ENCODE measurements around the gene PEX10.

GRCh38 chr1:2384130-2384860 lies 28.1 kb downstream of the PEX10 start:
- TF ChIP-seq, protein P1, sequence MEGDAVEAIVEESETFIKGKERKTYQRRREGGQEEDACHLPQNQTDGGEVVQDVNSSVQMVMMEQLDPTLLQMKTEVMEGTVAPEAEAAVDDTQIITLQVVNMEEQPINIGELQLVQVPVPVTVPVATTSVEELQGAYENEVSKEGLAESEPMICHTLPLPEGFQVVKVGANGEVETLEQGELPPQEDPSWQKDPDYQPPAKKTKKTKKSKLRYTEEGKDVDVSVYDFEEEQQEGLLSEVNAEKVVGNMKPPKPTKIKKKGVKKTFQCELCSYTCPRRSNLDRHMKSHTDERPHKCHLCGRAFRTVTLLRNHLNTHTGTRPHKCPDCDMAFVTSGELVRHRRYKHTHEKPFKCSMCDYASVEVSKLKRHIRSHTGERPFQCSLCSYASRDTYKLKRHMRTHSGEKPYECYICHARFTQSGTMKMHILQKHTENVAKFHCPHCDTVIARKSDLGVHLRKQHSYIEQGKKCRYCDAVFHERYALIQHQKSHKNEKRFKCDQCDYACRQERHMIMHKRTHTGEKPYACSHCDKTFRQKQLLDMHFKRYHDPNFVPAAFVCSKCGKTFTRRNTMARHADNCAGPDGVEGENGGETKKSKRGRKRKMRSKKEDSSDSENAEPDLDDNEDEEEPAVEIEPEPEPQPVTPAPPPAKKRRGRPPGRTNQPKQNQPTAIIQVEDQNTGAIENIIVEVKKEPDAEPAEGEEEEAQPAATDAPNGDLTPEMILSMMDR (conservative IDR thresholded peaks at IDR 0.05): no peak
- TF ChIP-seq EZH2 (IDR thresholded peaks at IDR 0.05; ENCODE audit: low read depth): no peak

All from PC-9 (cell line).